SJCRH30 (cell line): ENCODE measurements around the gene RBM4B. TPM values are rescaled to one million over a fixed set of nuclear protein-coding genes. Genes with fewer than 3 reads are reported as not detected.
"Not testable (repeated sequence)": the region's sequence is repeated elsewhere in the genome, so short reads cannot be mapped to it uniquely, and the experiment has no call there.

Experiments
- DNase-seq, 2 experiments: peaks; one replicate each; pipeline ENCODE4 v3.0.0-alpha.2; 2015 to 2020
- H3K27ac ChIP-seq: fragments of 250-450 bp; sonication (Bioruptor Pico); 2 replicates; pipeline ENCODE4 v1.5.1; 2020; ENCODE audit warnings: mild to moderate bottlenecking, moderate library complexity
- H3K27me3 ChIP-seq: fragments of 250-450 bp; sonication (Bioruptor Pico); 2 replicates; pipeline ENCODE4 v1.5.1; 2020; ENCODE audit warnings: mild to moderate bottlenecking, moderate library complexity
- H3K36me3 ChIP-seq: fragments of 250-450 bp; sonication (Bioruptor Pico); 2 replicates; pipeline ENCODE4 v1.5.1; 2020; ENCODE audit warnings: mild to moderate bottlenecking, moderate library complexity
- H3K4me1 ChIP-seq: fragments of 250-450 bp; sonication (Bioruptor Pico); 2 replicates; pipeline ENCODE4 v1.5.1; 2020; ENCODE audit warnings: mild to moderate bottlenecking, moderate library complexity
- H3K4me3 ChIP-seq: fragments of 250-450 bp; sonication (Bioruptor Pico); 2 replicates; pipeline ENCODE4 v1.5.1; 2020; ENCODE audit warnings: mild to moderate bottlenecking, moderate library complexity
- H3K9me3 ChIP-seq: fragments of 250-450 bp; sonication (Bioruptor Pico); replicated peaks from 2 replicates; pipeline ENCODE4 v1.5.1; 2020; ENCODE audit warnings: mild to moderate bottlenecking, moderate library complexity
- total RNA-seq: library from RNA; depleted of rRNA; stranded (reverse); fragments of >200 nt; shearing (Covaris generic); gene quantifications from 2 replicates; pipeline ENCODE4 v1.2.3, GENCODE V29; 2014; rRNA removed

The RBM4B gene
- total RNA-seq, result 23.7 and 24.7 TPM in 2 replicates

- Histone ChIP-seq H3K27ac (peak within 1 kb of the TSS; percentile 78), H3K27me3 (no peaks in the 10 kb centered on the region), H3K9me3 (no peaks in the 10 kb centered on the region), H3K4me3 (peak within 1 kb of the TSS; percentile 71), H3K36me3 (peaks cover 20% of the 10 kb centered on the region), H3K4me1 (peaks cover 6% of the 10 kb centered on the region; the same call in 1 of the 2 replicates)
- DNase-seq, result peak; percentile 96 to 97
These were observed at the start of gene RBM4B for GRCh38 chr11:66677599-66678375. RBM4B (minus strand) TSS chr11:66677887; CDS start chr11:66677079, 808 bp downstream.

- H3K27me3 ChIP-seq, result peaks cover 28% of the 10 kb centered on the region
- no peak overlapping the region for H3K27ac ChIP-seq
- no peaks in the 10 kb centered on the region for H3K36me3 ChIP-seq
- no peaks in the 10 kb centered on the region for H3K9me3 ChIP-seq
- peaks cover 13% of the 10 kb centered on the region; the same call in 1 of the 2 replicates for H3K4me1 ChIP-seq
- no peak overlapping the region for H3K4me3 ChIP-seq
- peak; percentile 29 to 48 for DNase-seq
These were observed 48.0 kb upstream of the RBM4B start for GRCh38 chr11:66725647-66726046.

- Histone ChIP-seq H3K4me1 (peaks cover 18% of the 10 kb centered on the region), H3K36me3 (no peaks in the 10 kb centered on the region), H3K27ac (no peak overlapping the region), H3K4me3 (no peak overlapping the region), H3K9me3 (no peaks in the 10 kb centered on the region), H3K27me3 (peaks cover 28% of the 10 kb centered on the region)
- DNase-seq, result no peak
These were observed 47.4 kb upstream of the RBM4B start for GRCh38 chr11:66725114-66725513.

- Histone ChIP-seq H3K4me1 (peaks cover 28% of the 10 kb centered on the region), H3K27me3 (peaks cover 23% of the 10 kb centered on the region)
- DNase-seq, H3K4me3 ChIP-seq, H3K27ac ChIP-seq, H3K9me3 ChIP-seq, H3K36me3 ChIP-seq: not testable (repeated sequence)
These were observed 46.5 kb upstream of the RBM4B start for GRCh38 chr11:66724167-66724566.

- no peak for DNase-seq
- Histone ChIP-seq H3K4me3 (no peak overlapping the region), H3K4me1 (peaks cover 32% of the 10 kb centered on the region), H3K36me3 (no peaks in the 10 kb centered on the region), H3K27me3 (peaks cover 18% of the 10 kb centered on the region), H3K9me3 (no peaks in the 10 kb centered on the region), H3K27ac (no peak overlapping the region)
These were observed 46.0 kb upstream of the RBM4B start for GRCh38 chr11:66723693-66724092.

- no peak for DNase-seq
- H3K27ac ChIP-seq, result no peak overlapping the region
- no peak overlapping the region for H3K4me3 ChIP-seq
These were observed 45.3 kb upstream of the RBM4B start for GRCh38 chr11:66722745-66723651.

GRCh38 chr11:66721939-66722338 lies 44.3 kb upstream of the RBM4B start:
- Histone ChIP-seq H3K9me3 (no peaks in the 10 kb centered on the region), H3K36me3 (no peaks in the 10 kb centered on the region), H3K4me1 (peaks cover 35% of the 10 kb centered on the region), H3K4me3 (no peak overlapping the region), H3K27me3 (peaks cover 9% of the 10 kb centered on the region), H3K27ac (no peak overlapping the region)
- DNase-seq, result no peak

More at GRCh38 chr11:66722745-66723651, 45.3 kb upstream of the RBM4B start:
- Histone ChIP-seq H3K27me3 (peaks cover 15% of the 10 kb centered on the region), H3K36me3 (no peaks in the 10 kb centered on the region), H3K4me1 (peaks cover 35% of the 10 kb centered on the region), H3K9me3 (no peaks in the 10 kb centered on the region)

GRCh38 chr11:66720899-66721470 lies 43.3 kb upstream of the RBM4B start:
- H3K36me3 ChIP-seq, result no peaks in the 10 kb centered on the region
- no peak overlapping the region for H3K27ac ChIP-seq
- no peak for DNase-seq
- no peak overlapping the region for H3K4me3 ChIP-seq
- H3K9me3 ChIP-seq, result no peaks in the 10 kb centered on the region
- H3K27me3 ChIP-seq, result no peaks in the 10 kb centered on the region
- peaks cover 29% of the 10 kb centered on the region for H3K4me1 ChIP-seq

GRCh38 chr11:66720223-66720898 lies 42.7 kb upstream of the RBM4B start:
- Histone ChIP-seq H3K4me1 (peaks cover 23% of the 10 kb centered on the region), H3K9me3 (no peaks in the 10 kb centered on the region), H3K36me3 (no peaks in the 10 kb centered on the region), H3K27ac (no peak overlapping the region), H3K4me3 (no peak overlapping the region), H3K27me3 (no peaks in the 10 kb centered on the region)
- DNase-seq, result peak; percentile 91 to 92

- DNase-seq, result no peak
- H3K27ac ChIP-seq, result no peak overlapping the region
- no peaks in the 10 kb centered on the region for H3K27me3 ChIP-seq
- no peaks in the 10 kb centered on the region for H3K9me3 ChIP-seq
- H3K4me1 ChIP-seq, result peaks cover 22% of the 10 kb centered on the region
- peak overlapping the region; percentile 31; the same call in 1 of the 2 replicates for H3K4me3 ChIP-seq
- H3K36me3 ChIP-seq, result no peaks in the 10 kb centered on the region
These were observed 41.6 kb upstream of the RBM4B start for GRCh38 chr11:66719111-66719872.

- H3K9me3 ChIP-seq, result no peaks in the 10 kb centered on the region
- no peak overlapping the region for H3K27ac ChIP-seq
- H3K36me3 ChIP-seq, result no peaks in the 10 kb centered on the region
- H3K27me3 ChIP-seq, result no peaks in the 10 kb centered on the region
- peak overlapping the region; percentile 31 for H3K4me3 ChIP-seq
- peaks cover 22% of the 10 kb centered on the region for H3K4me1 ChIP-seq
- peak; percentile 54 to 69 for DNase-seq
These were observed 40.8 kb upstream of the RBM4B start for GRCh38 chr11:66718320-66718971.

GRCh38 chr11:66717925-66718319 lies 40.2 kb upstream of the RBM4B start:
- Histone ChIP-seq H3K36me3 (no peaks in the 10 kb centered on the region), H3K27ac (no peak overlapping the region), H3K27me3 (no peaks in the 10 kb centered on the region), H3K4me3 (no peak overlapping the region), H3K4me1 (peaks cover 22% of the 10 kb centered on the region), H3K9me3 (no peaks in the 10 kb centered on the region)
- no peak for DNase-seq

- peaks cover 22% of the 10 kb centered on the region for H3K4me1 ChIP-seq
- H3K27ac ChIP-seq, result no peak overlapping the region
- H3K27me3 ChIP-seq, result no peaks in the 10 kb centered on the region
- DNase-seq, result no peak
- H3K9me3 ChIP-seq, result no peaks in the 10 kb centered on the region
- H3K4me3 ChIP-seq, result no peak overlapping the region
- H3K36me3 ChIP-seq, result no peaks in the 10 kb centered on the region
These were observed 39.3 kb upstream of the RBM4B start for GRCh38 chr11:66716996-66717395.
